WTC11 (cell line): ENCODE results near the gene KAT6B. TPM values are rescaled to one million over a fixed set of nuclear protein-coding genes. Genes with fewer than 3 reads are reported as not detected.

Experiments used
- ATAC-seq: fragments of 200-7000 bp; cut with Tn5 transposase; 2 replicates; pipeline ENCODE4 v1.10.0; 2021; ENCODE audit warnings: mild to moderate bottlenecking, moderate library complexity
- CTCF ChIA-PET: fragments of 300-600 bp; sonication (Branson Sonifier 250); formaldehyde crosslinking; loops from one replicate; lab custom pipeline; 2021; ENCODE audit warnings: antibody characterized with exemption; lab: Charles Lee
- POLR2A ChIA-PET: fragments of 350-600 bp; sonication (Branson Sonifier 250); formaldehyde crosslinking; loops from one replicate; lab custom pipeline; 2021; ENCODE audit warnings: antibody characterized with exemption; lab: Charles Lee
- DNase-seq: peaks from one replicate; pipeline ENCODE4 v3.0.0; 2021; ENCODE audit warnings: low spot score
- H3K27ac Mint-ChIP-seq: 2 replicates; pipeline ENCODE4 v1.8.0; 2021; ENCODE audit warnings: mixed read lengths
- H3K27me3 Mint-ChIP-seq: 2 replicates; pipeline ENCODE4 v1.8.0; 2021; ENCODE audit warnings: low read depth, mild to moderate bottlenecking, moderate library complexity, mixed read lengths
- H3K36me3 Mint-ChIP-seq: 2 replicates; pipeline ENCODE4 v1.8.0; 2021; ENCODE audit warnings: mixed read lengths
- H3K4me1 Mint-ChIP-seq: 2 replicates; pipeline ENCODE4 v1.8.0; 2022; ENCODE audit warnings: mixed read lengths
- H3K4me3 Mint-ChIP-seq: 2 replicates; pipeline ENCODE4 v1.8.0; 2021; ENCODE audit warnings: mild to moderate bottlenecking, moderate library complexity, mixed read lengths
- H3K9me3 Mint-ChIP-seq: 2 replicates; pipeline ENCODE4 v1.8.0; 2021; ENCODE audit warnings: mixed read lengths
- ARID4B ChIP-seq: sonication (generic); formaldehyde crosslinking; IDR thresholded peaks from 2 replicates; pipeline ENCODE4 v1.8.0; 2023; ENCODE audit warnings: missing genetic modification reagents, mild to moderate bottlenecking, borderline replicate concordance
- ATF1 ChIP-seq: sonication (generic); formaldehyde crosslinking; IDR thresholded peaks from 2 replicates; pipeline ENCODE4 v1.8.1; 2023; ENCODE audit warnings: mild to moderate bottlenecking, moderate library complexity, missing genetic modification reagents
- ATF2 ChIP-seq: sonication (generic); formaldehyde crosslinking; IDR thresholded peaks from 2 replicates; pipeline ENCODE4 v1.8.1; 2022; ENCODE audit warnings: low read depth, missing genetic modification reagents, borderline replicate concordance
- CBFB ChIP-seq: sonication (generic); formaldehyde crosslinking; IDR thresholded peaks from 2 replicates; pipeline ENCODE4 v1.8.1; 2022; ENCODE audit warnings: mild to moderate bottlenecking, low read depth, missing genetic modification reagents
- CREB1 ChIP-seq: sonication (generic); formaldehyde crosslinking; IDR thresholded peaks from 2 replicates; pipeline ENCODE4 v1.8.0; 2023; ENCODE audit warnings: mild to moderate bottlenecking, missing genetic modification reagents
- CREM ChIP-seq: sonication (generic); formaldehyde crosslinking; IDR thresholded peaks from 2 replicates; pipeline ENCODE4 v1.8.1; 2022; ENCODE audit warnings: mild to moderate bottlenecking, missing genetic modification reagents, moderate library complexity
- EMX1 ChIP-seq: fragments of 250-450 bp; sonication (Bioruptor Pico); IDR thresholded peaks from 2 replicates; pipeline ENCODE4 v1.8.0; 2021; ENCODE audit warnings: mild to moderate bottlenecking
- ERG ChIP-seq: fragments of 250-450 bp; sonication (Bioruptor Pico); IDR thresholded peaks from 2 replicates; pipeline ENCODE4 v1.8.0; 2021; ENCODE audit warnings: mild to moderate bottlenecking
- GTF2I ChIP-seq: fragments of 250-450 bp; sonication (Bioruptor Pico); conservative IDR thresholded peaks from 2 replicates; pipeline ENCODE4 v1.4.0; 2021; ENCODE audit warnings: mild to moderate bottlenecking
- HMGA2 ChIP-seq: fragments of 250-450 bp; sonication (Bioruptor Pico); IDR thresholded peaks from 2 replicates; pipeline ENCODE4 v1.4.0; 2021; ENCODE audit warnings: mild to moderate bottlenecking, moderate library complexity
- IRF1 ChIP-seq: sonication (generic); formaldehyde crosslinking; IDR thresholded peaks from 2 replicates; pipeline ENCODE4 v1.8.0; 2023; ENCODE audit warnings: missing genetic modification reagents
- MAX ChIP-seq: sonication (generic); formaldehyde crosslinking; IDR thresholded peaks from 2 replicates; pipeline ENCODE4 v1.8.0; 2022; ENCODE audit warnings: mild to moderate bottlenecking, missing genetic modification reagents
- MYBL2 ChIP-seq: sonication (generic); formaldehyde crosslinking; IDR thresholded peaks from 2 replicates; pipeline ENCODE4 v1.8.1; 2023; ENCODE audit warnings: mild to moderate bottlenecking, moderate library complexity, missing genetic modification reagents
- RORB ChIP-seq: fragments of 250-450 bp; sonication (Bioruptor Pico); IDR thresholded peaks from 2 replicates; pipeline ENCODE4 v1.9.0; 2021; ENCODE audit warnings: mild to moderate bottlenecking
- SMAD4 ChIP-seq: sonication (generic); formaldehyde crosslinking; IDR thresholded peaks from 2 replicates; pipeline ENCODE4 v1.8.0; 2022; ENCODE audit warnings: mild to moderate bottlenecking, missing genetic modification reagents
- SP1 ChIP-seq: sonication (generic); formaldehyde crosslinking; conservative IDR thresholded peaks from 2 replicates; pipeline ENCODE4 v1.8.1; 2022; ENCODE audit warnings: missing genetic modification reagents
- TCF7 ChIP-seq: sonication (generic); formaldehyde crosslinking; IDR thresholded peaks from 2 replicates; pipeline ENCODE4 v1.8.0; 2022; ENCODE audit warnings: mild to moderate bottlenecking, low read depth, missing genetic modification reagents, moderate library complexity
- TEAD1 ChIP-seq: sonication (generic); formaldehyde crosslinking; IDR thresholded peaks from 2 replicates; pipeline ENCODE4 v1.8.0; 2022; ENCODE audit warnings: mild to moderate bottlenecking, missing genetic modification reagents
- USF1 ChIP-seq: sonication (generic); formaldehyde crosslinking; IDR thresholded peaks from 2 replicates; pipeline ENCODE4 v1.8.0; 2022; ENCODE audit warnings: mild to moderate bottlenecking, missing genetic modification reagents
- ZMAT4 ChIP-seq: fragments of 250-450 bp; sonication (Bioruptor Pico); IDR thresholded peaks from 2 replicates; pipeline ENCODE4 v1.9.0; 2021; ENCODE audit warnings: mild to moderate bottlenecking
- ZNF416 ChIP-seq: fragments of 250-450 bp; sonication (Bioruptor Pico); IDR thresholded peaks from 2 replicates; pipeline ENCODE4 v1.9.0; 2021; ENCODE audit warnings: mild to moderate bottlenecking, inconsistent platforms
- ZSCAN18 ChIP-seq: fragments of 250-450 bp; sonication (Bioruptor Pico); IDR thresholded peaks from 2 replicates; pipeline ENCODE4 v2.1.2; 2022; ENCODE audit warnings: mild to moderate bottlenecking, moderate library complexity
- total RNA-seq: library from RNA; stranded (reverse); gene quantifications from 3 replicates; pipeline ENCODE4 v1.2.3, GENCODE V29; 2021

The KAT6B gene
- total RNA-seq, 1 experiment from 2014 or later: 18.5 TPM

GRCh38 chr10:75079436-75080083 lies 253.2 kb downstream of the KAT6B start:
- CTCF ChIA-PET: interaction anchor here (0.6 to 2.0 kb wide), 4 partner anchors 8 to 158 kb away, joined by 3 to 6 read pairs (median 4); no protein-coding TSS in a partner anchor
- TF ChIP-seq TEAD1 (CRISPR knock-in tag) (no peak), CREM (CRISPR knock-in tag) (no peak)
- peak; percentile 29 for ATAC-seq
- no peak for DNase-seq
- Mint-ChIP-seq H3K4me3 (no peak overlapping the region), H3K36me3 (peaks cover 9% of the 10 kb centered on the region), H3K27me3 (peaks cover 36% of the 10 kb centered on the region), H3K9me3 (peaks cover 12% of the 10 kb centered on the region), H3K27ac (peak overlapping the region; percentile 53; the same call in 1 of the 2 replicates), H3K4me1 (peaks cover 41% of the 10 kb centered on the region)
- POLR2A ChIA-PET: no interaction called here

GRCh38 chr10:75080554-75080953 lies 254.2 kb downstream of the KAT6B start:
- Mint-ChIP-seq H3K4me1 (peaks cover 49% of the 10 kb centered on the region), H3K27me3 (peaks cover 36% of the 10 kb centered on the region), H3K9me3 (peaks cover 12% of the 10 kb centered on the region), H3K27ac (no peak overlapping the region), H3K4me3 (no peak overlapping the region), H3K36me3 (peaks cover 9% of the 10 kb centered on the region)
- ChIA-PET POLR2A (no interaction called here), CTCF (interaction anchor here (1.0 to 2.0 kb wide), 3 partner anchors 7 to 157 kb away, joined by 3 to 6 read pairs (median 4); no protein-coding TSS in a partner anchor)
- no peak for ATAC-seq
- DNase-seq: no peak
- no peak for TF ChIP-seq TCF7 (CRISPR knock-in tag)
- TF ChIP-seq ZSCAN18 (CRISPR knock-in tag): no peak
- no peak for TF ChIP-seq ERG (CRISPR knock-in tag)
- no peak for TF ChIP-seq IRF1 (CRISPR knock-in tag)
- TF ChIP-seq ATF1 (CRISPR knock-in tag): no peak
- no peak for TF ChIP-seq RORB (CRISPR knock-in tag)
- TF ChIP-seq MAX (CRISPR knock-in tag): no peak
- no peak for TF ChIP-seq SMAD4 (CRISPR knock-in tag)
- TF ChIP-seq GTF2I (CRISPR knock-in tag): no peak
- TF ChIP-seq ATF2: no peak
- no peak for TF ChIP-seq ZMAT4 (CRISPR knock-in tag)
- TF ChIP-seq CBFB: no peak
- no peak for TF ChIP-seq ARID4B (CRISPR knock-in tag)
- no peak for TF ChIP-seq USF1
- TF ChIP-seq MYBL2: no peak
- TF ChIP-seq ZNF416 (CRISPR knock-in tag): no peak
- no peak for TF ChIP-seq CREB1
- no peak for TF ChIP-seq HMGA2 (CRISPR knock-in tag)
- no peak for TF ChIP-seq SP1 (CRISPR knock-in tag)
- TF ChIP-seq EMX1 (CRISPR knock-in tag): no peak
